ENCODE data around the gene SCLT1.
A peak's percentile ranks its signal among the peaks of the same experiment; 100 is the strongest.
"Not testable (repeated sequence)": the region's sequence is repeated elsewhere in the genome, so short reads cannot be mapped to it uniquely, and the experiment has no call there.

SCLT1 gene

GRCh38 chr4:129093191-129093920 is at the start of gene SCLT1:
Gene SCLT1, minus strand, starts transcription at chr4:129093539. Its CDS starts 436 bp downstream, at chr4:129093103.
- peak; percentile 81 for DNase-seq (ENCODE audit: extremely low spot score, insufficient read length, low read depth)

DNA sequence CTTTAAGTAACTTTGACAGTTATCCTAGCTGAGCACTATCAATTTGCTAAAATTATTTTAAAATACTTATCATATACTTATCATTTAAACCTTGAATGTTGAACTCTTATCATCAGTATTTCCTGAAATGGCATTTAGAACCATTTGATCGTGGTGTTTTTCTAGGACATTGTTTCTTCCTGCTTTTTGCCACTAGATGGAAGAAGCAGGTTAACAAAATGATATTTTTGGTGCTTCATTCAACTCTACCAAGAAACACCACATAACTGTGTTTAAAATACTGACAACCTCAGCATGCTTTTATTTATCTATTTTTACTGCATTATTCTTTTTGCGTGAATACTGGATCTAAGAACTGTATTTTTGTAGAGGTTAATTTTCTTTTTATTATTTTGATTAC is 47.2 kb upstream of the SCLT1 start:
- FAIRE-seq (no peak), DNase-seq (ENCODE audit: extremely low spot score, insufficient read length, low read depth) (no peak)

More at GRCh38 chr4:129093191-129093920, at the start of gene SCLT1:
- FAIRE-seq, result peak; percentile 99

GRCh38 chr4:129138810-129139496 is 45.6 kb upstream of the SCLT1 start:
- FAIRE-seq (no peak), DNase-seq (ENCODE audit: extremely low spot score, insufficient read length, low read depth) (no peak)

DNA sequence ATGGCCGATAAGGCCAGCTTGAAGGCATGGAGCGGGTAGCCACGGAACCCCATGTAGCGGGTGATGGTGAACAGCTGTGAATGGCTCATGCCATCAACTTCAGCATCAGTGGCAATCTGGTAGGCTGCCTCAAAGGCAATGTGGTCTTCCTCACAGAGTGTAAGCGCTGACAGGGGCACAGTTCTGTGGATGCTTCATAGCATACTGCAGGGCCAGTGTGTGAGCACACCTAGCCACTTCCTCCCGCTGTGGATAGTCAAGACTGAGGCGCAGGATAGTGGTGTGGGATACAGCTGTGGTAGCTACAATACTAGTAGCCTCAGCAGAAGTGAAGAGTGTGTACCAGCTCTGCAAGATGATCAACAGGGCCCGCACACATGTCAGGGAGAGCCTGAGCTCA is 43.1 kb upstream of the SCLT1 start:
- DNase-seq (ENCODE audit: extremely low spot score, insufficient read length, low read depth) (no peak), FAIRE-seq (no peak)

GRCh38 chr4:129131343-129131742 is 38.0 kb upstream of the SCLT1 start:
- DNase-seq (ENCODE audit: extremely low spot score, insufficient read length, low read depth) (no peak), FAIRE-seq (no peak)

- FAIRE-seq (no peak), DNase-seq (ENCODE audit: extremely low spot score, insufficient read length, low read depth) (no peak)
Observed at GRCh38 chr4:129129143-129129542, 35.8 kb upstream of the SCLT1 start.

- DNase-seq (ENCODE audit: extremely low spot score, insufficient read length, low read depth); FAIRE-seq: not testable (repeated sequence)
Observed at GRCh38 chr4:129126614-129127013, 33.3 kb upstream of the SCLT1 start.

DNA sequence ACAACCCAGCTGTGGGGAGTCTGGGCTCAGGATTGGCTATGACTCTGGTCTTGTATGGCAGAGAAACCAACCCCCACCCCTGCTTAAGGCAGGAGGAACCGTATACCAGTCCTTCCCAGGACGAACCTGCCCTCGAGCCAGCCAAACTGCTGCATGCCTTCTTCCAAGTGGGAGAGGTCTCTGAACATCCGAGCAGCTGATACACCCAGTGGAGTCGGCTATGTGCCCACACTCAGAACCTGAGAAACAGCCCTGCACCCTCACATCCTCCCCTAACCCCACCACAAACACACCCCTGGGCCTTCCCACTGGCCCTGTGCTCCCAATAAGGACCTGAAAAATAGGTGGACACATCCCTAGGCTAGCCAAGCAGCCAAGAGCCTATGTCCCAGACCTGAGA is 24.4 kb upstream of the SCLT1 start:
- DNase-seq (ENCODE audit: extremely low spot score, insufficient read length, low read depth) (no peak), FAIRE-seq (no peak)

DNA sequence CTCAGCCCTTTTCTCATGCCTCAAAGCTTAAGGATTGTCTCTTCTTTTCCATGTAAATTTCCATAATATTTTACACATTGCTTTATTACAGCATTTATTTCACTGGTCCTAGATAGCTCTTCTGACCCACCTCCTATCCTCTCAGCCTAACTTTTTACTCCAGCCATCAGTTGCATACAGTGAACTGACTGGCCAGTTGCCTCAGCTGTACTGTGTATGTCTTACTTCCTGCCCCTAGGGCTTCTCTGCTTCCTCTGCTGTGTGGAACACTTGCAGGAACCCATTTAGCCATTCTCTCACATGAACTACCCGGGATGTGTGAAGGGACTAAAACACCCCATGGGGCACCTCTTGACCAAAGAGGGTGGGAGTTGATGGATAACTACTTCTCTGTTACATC is 20.6 kb upstream of the SCLT1 start:
- FAIRE-seq, result no peak
- DNase-seq (ENCODE audit: extremely low spot score, insufficient read length, low read depth), result no peak

DNA sequence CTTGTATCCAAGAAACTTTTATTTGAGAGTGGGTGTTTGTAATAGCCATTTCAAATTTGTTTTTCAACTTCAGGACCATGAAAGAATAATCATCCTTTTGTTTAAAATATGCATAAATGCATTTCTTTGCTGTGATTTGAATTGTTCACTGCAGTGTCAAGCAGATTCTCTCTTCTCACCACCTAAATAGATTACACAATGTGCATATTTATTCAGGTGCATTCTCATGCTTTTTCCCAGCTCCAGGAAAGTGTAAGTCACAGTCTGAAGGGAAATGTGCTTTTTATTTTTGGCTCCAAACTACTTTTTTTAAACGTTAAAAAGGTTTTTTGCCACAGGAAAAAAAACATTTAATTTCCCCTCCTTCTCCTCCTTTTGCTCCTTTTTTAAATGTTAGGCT is 20.1 kb upstream of the SCLT1 start:
- no peak for DNase-seq (ENCODE audit: extremely low spot score, insufficient read length, low read depth)
- no peak for FAIRE-seq

- peak; percentile 9 for FAIRE-seq
- no peak for DNase-seq (ENCODE audit: extremely low spot score, insufficient read length, low read depth)
Observed at GRCh38 chr4:129111919-129112318, 18.6 kb upstream of the SCLT1 start.

GRCh38 chr4:129110931-129111330 is 17.6 kb upstream of the SCLT1 start:
- no peak for DNase-seq (ENCODE audit: extremely low spot score, insufficient read length, low read depth)
- no peak for FAIRE-seq

GRCh38 chr4:129109965-129110824 is 16.9 kb upstream of the SCLT1 start:
- DNase-seq (ENCODE audit: extremely low spot score, insufficient read length, low read depth) (no peak), FAIRE-seq (no peak)

- DNase-seq (ENCODE audit: extremely low spot score, insufficient read length, low read depth) (no peak), FAIRE-seq (no peak)
Observed at GRCh38 chr4:129098531-129099001, 5.2 kb upstream of the SCLT1 start.

- DNase-seq (ENCODE audit: extremely low spot score, insufficient read length, low read depth) (peak; percentile 45), FAIRE-seq (peak; percentile 87)
Observed at GRCh38 chr4:129095811-129096454, 2.6 kb upstream of the SCLT1 start, which contains the start of gene C4orf33. Gene C4orf33, plus strand, starts transcription at chr4:129096152. Its CDS starts 6,459 bp downstream, at chr4:129102611.

DNA sequence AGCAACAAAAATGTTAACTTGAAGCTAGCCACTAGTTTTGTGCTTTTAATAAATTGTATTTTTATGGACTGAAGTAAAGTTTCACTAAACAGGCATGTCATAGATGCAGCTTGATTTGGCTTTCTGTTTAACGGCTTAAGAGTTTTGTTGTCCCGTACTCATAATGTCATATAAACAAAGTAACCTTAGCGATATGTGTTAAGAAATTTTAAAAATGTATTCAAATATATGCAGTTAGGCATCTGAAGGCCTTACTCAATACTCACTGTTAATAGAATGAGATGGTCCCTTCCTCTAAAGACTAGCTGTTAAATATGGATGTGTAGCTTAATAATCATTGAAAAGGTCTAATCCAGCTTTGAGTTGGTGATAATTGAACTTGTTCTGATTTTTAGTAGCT is 1.0 kb upstream of the SCLT1 start:
- FAIRE-seq (no peak), DNase-seq (ENCODE audit: extremely low spot score, insufficient read length, low read depth) (no peak)

DNA sequence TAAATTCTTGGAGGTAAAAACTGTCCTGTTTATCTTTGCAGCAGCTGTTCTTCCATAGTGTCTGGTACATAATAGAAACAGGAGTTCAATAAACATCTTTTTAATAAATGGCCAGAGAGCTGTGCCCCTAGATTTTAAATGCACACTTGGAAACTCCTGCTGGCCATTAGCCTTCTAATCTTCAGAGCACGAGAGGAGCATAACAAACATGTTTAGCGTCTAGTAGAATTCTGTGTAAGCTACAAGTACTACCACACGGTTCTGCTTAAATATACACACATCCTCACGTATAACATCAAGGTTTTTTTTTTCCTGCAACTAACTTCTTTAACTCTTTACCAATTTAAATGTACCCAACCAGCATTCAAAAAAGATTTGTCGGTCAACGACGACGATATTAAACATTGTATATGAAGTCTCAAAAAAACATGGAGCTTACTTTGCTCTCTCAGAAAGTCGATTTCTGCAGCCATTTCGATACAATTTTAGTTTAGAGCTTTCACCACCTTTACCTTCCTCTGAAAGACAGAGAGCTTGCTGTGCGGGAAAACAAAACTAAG is 628 bp downstream of the SCLT1 start:
- FAIRE-seq (peak; percentile 56), DNase-seq (ENCODE audit: extremely low spot score, insufficient read length, low read depth) (no peak)

GRCh38 chr4:129087516-129087915 is 5.8 kb downstream of the SCLT1 start:
- DNase-seq (ENCODE audit: extremely low spot score, insufficient read length, low read depth) (no peak), FAIRE-seq (no peak)

- FAIRE-seq (no peak), DNase-seq (ENCODE audit: extremely low spot score, insufficient read length, low read depth) (no peak)
Observed at GRCh38 chr4:129085472-129085871, 7.9 kb downstream of the SCLT1 start.

- FAIRE-seq (no peak), DNase-seq (ENCODE audit: extremely low spot score, insufficient read length, low read depth) (no peak)
Observed at GRCh38 chr4:129082302-129082701, 11.0 kb downstream of the SCLT1 start.

Measured in GM18507 (cell line).